ENCODE measurements around the gene HSPB9.

HSPB9 gene

DNA sequence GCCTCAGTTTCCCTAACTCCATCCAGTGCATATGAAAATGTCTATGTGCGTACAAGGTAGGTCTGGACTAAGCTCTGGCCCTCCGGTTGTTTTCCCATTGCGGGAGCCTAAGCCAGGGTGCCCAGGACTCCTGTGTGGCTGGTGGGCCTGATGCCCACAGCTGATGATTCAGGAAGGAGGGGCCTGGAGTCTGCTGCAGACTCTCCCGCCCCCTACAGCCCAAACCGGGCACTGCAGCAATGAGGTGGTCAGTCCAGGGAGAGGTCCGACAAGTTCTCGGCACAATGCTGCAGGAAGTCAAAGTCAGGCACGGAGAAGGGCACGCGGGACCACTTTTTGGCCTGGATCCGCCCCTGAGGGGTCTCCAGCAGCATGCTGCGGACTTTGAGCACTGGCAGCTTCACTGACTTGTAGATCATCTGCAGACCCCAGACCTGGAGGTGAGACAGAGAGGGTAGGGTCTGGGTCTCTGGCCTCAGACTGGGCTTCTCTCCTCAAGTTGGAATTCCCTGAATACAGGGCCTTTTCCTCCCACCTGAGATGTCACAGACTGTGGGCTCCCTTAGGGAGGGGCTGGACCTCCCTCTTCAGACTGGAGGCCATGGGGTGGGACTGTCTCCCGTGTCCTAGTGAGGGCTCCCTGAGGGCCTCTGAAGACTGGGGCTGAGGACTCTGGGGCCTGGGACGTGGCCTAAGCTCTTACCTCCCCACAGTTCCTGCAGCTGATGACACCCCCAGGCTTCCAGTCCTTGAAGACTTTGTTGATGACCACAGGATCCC lies 20.9 kb upstream of the HSPB9 start:
- peak; percentile 95 for DNase-seq (ENCODE audit: low spot score)

DNA sequence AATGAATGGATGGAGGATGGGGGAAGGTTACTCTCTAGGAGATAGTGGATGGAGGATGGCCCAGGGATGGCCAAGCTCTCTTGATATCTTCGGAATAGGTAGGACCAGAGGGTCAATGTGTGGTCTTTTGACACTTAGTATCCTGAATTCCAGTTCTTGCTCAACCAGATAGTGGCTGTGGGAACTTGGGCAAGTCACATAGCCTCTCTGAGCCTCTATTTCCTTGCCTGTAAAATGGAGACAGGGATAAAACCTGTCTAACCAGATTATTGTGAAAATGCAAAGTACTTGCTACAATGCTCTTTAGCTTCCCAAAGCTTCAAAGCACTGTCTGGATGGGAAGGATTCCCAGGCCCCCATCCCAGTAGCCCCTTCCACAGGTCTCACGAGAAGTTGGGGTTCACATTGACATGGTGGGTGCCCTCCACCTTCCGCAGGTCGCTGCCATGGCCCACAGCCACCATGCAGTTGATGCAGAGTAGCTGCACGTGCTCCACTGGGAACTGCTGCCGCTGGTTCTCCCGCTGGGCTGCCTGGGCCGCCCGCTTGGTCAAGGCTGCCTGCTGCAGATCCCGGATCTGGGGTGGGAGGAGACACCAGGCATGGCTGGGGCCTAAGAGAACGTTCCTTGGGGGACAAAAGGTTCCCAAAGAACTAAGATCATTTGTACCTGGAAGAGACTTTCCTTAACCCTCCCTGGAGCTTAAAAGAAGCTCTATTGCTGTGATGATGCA lies 19.2 kb upstream of the HSPB9 start:
- DNase-seq (ENCODE audit: low spot score) = no peak

- no peak for DNase-seq (ENCODE audit: low spot score)
Observed at GRCh38 chr17:42104264-42104663, 18.3 kb upstream of the HSPB9 start.

DNA sequence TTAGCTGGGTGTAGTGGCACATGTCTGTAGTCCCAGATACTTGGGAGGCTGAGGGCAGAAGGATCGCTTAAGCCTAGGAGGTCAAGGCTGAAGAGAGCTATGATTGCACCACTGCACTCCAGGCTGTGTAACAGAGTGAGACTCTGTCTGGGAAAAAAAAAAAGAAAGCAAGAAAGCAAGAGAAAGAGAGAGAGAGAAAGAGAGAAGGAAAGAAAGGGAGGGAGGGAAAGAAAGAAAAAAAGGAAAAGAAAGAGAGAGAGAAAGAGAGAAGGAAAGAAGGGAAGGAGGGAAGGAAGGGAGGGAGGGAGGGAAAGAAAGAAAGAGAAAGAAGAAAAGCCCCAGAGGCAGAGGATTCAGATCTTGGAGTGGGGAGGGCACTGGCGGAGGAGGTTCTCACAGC lies 16.6 kb upstream of the HSPB9 start:
- no peak for DNase-seq (ENCODE audit: low spot score)

DNA sequence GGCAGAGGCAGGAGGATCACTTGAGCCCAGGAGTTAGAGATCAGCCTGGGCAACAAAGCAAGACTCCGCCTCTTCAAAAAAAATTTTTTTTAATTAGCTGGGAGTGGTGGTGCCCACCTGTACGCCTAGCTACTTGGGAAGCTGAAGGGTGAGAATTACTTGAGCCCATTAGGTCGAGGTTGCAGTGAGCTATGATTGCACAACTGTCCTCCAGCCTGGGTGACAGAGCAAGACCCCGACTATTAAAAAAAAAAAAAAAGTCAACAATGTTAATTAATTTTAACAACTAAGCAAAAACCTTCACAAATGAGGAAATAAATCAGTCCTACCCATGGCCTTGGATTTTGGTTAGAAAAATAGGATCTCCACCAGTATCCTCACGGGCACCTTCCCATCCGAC lies 15.5 kb upstream of the HSPB9 start:
- no peak for DNase-seq (ENCODE audit: low spot score)

GRCh38 chr17:42107597-42108576 lies 14.7 kb upstream of the HSPB9 start:
- no peak for DNase-seq (ENCODE audit: low spot score)

DNA sequence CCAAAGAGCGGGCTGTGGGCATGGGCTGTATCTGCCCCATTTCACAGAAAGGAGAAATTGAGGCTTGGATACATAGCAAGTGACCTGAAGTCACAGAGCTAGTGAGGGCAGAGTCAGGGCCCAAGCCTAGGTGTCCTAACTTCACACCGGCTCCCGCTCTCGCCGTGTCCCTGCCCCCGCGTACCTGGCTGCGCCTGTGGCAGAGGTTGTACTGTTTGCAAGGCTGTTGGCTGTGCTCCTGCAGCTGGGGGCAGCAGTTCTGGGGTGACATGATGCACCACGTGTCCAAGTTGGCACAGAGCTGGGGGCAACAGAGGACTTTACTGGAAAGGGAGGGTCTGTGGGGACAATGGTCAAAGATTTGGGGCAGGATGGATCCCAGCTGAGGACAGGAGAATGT lies 13.5 kb upstream of the HSPB9 start:
- no peak for DNase-seq (ENCODE audit: low spot score)

- no peak for DNase-seq (ENCODE audit: low spot score)
Observed at GRCh38 chr17:42110301-42111264, 12.0 kb upstream of the HSPB9 start.

- DNase-seq (ENCODE audit: low spot score) = no peak
Observed at GRCh38 chr17:42111265-42111636, 11.4 kb upstream of the HSPB9 start.

DNA sequence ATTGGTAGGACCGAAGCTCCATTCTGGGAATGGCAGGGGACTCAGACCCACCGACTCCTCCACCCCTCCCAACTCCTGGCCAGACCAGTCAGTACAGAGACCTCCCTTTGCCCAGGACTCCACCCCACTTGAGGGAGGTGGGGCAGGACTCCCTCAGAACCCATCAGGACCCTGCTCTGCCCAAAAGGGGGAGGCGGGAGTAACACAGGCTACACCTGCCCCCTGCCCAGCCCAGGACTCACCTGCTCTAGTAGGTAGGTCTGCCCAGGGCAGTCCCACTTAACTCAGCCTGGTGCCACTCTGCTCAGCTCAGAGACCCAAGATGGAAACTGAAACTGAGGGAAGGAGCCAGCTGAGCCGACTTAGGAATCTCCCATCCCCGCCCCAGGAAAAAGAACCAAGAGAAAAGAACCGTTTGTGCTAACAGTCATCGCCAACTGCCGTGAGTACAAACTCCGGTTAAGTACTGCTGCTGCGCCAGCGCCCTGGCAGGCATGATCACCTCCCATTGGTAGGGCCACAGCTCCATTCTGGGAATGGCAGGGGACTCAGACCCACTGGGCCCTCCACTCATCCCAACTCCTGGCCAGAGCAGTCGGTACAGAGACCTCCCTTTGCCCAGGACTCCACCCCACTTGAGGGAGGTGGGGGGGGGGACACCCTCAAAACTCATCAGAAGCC lies 10.6 kb upstream of the HSPB9 start:
- DNase-seq (ENCODE audit: low spot score) = no peak

DNA sequence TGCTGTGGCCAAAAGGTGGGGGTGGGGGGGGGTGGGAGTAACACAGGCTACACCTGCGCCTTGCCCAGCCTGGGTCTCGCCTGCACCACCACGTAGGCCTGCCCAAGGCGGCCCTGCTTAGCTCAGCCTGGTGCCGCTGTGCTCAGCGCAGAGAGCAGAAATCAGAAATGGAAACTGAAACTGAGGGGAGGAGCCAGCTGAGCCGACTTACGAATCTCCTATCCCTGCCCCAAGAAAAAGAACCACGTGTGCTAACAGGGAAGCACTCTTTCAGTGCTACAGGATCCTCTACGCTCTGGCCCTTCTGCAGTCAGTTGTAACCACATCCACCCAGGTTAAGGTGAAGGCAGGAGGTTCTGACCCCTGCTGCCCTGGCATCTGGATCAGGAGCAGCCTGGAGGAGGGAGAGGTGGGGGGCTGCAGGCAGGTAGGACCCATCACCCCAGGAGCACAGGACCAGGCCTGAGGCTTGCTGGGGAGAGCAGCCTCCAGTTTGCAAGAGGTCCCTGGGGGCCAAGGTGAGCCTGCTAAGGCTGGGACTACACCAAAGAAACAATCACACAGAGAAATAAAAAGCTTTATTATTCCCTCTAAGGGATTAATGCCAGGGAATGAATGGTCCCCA lies 9.9 kb upstream of the HSPB9 start, which contains the start of gene DHX58:
TSS of gene DHX58 (minus strand) at position 163 of the 625 bp plus-strand sequence. CDS start 822 bp downstream, outside the sequence.
- no peak for DNase-seq (ENCODE audit: low spot score)

GRCh38 chr17:42113293-42114069 lies 9.1 kb upstream of the HSPB9 start:
- no peak for DNase-seq (ENCODE audit: low spot score)

GRCh38 chr17:42114118-42114517 lies 8.5 kb upstream of the HSPB9 start:
- DNase-seq (ENCODE audit: low spot score) = no peak

GRCh38 chr17:42116705-42117396 lies 5.8 kb upstream of the HSPB9 start:
- peak; percentile 84 for DNase-seq (ENCODE audit: low spot score)

DNA sequence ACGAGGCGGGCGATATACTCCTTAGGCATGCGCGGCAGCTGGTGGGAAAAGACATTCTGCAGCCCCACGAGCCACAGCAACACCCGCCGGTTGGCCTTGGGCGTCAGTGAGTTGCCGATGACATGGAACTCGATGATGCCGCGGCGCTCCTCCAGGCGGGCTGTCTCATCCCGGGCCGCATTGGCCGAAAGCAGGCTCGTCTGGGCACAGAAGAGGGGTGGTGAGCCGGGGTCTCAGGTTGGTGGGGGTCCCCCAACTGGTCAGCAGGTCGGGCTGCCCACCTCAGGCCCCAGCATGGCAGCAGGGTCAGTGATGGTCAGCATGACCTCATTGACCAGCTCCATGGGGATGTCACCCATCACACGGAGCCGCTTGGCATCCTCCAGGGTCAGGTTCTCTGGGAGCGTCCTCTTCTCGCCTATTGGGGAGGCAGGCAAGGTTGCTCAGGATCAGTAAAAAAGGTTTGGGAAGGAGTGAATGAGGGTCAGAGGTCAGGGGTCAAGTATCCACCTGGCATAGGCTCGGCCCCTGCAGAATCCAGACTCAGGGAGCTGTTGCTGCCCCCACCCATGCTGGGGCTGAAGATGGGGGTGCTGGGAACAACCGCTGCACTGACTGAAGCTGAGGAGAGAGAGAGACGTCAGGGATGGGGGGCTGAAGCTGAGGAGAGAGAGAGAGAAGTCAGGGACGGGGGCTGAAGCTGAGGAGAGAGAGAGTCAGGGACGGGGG lies 5.0 kb upstream of the HSPB9 start:
- DNase-seq (ENCODE audit: low spot score) = no peak

DNA sequence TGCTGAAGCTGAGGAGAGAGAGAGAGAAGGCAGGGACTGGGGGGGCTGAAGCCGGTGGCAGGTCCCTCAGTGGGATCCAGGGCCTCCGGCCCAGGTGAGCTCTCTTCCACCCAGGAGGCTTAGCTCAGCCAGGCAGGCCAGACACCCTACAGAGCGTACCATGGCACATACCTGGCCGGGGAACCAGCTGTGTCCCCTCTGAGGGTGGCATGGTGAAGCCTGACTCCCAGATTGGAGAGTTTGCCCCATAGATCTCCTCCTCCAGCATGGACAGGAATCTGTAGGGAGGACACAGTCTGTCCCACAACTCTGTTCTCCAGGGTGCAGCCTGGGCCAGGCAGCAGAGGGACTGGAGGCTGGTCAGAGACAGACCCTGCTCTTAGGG lies 4.5 kb upstream of the HSPB9 start:
- no peak for DNase-seq (ENCODE audit: low spot score)

DNA sequence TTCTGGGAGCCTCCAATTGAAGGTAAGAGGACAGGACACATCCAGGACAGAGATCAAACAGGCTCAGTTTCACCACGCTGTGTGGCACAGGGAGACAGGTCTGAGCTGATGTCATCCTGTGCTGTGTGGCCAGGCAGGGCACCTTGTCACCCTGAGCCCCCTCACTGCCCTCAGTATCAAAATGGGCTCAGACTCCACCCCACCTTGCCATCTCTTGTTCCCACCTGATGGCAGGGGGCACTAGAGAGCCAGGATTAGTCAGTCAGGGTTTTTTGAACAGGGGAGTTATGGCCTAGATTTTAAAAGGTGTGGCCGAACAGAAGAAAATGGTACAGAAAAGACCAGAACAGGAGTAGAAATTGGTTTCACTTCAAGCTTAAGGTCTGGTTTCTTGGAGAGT lies 4.1 kb upstream of the HSPB9 start:
- DNase-seq (ENCODE audit: low spot score) = peak; percentile 58

- DNase-seq (ENCODE audit: low spot score) = no peak
Observed at GRCh38 chr17:42119301-42119700, 3.3 kb upstream of the HSPB9 start.

All from HuH-7.5 (cell line).